Osteocyte (in vitro differentiated cells): ENCODE results near the gene C15orf39. TPM values are rescaled to one million over a fixed set of nuclear protein-coding genes. Genes with fewer than 3 reads are reported as not detected.
"Not testable (repeated sequence)": the region's sequence is repeated elsewhere in the genome, so short reads cannot be mapped to it uniquely, and the experiment has no call there.

Experiments used
- DNase-seq: peaks from one replicate; pipeline ENCODE4 v3.0.0; 2021; ENCODE audit warnings: mixed read lengths; ENCODE audit not compliant: unreplicated experiment; ENCODE audit errors: extremely low spot score
- H3K27ac Mint-ChIP-seq: one replicate; pipeline ENCODE4 v1.8.0; 2021; ENCODE audit warnings: mild to moderate bottlenecking, mixed read lengths; ENCODE audit not compliant: unreplicated experiment
- H3K27me3 Mint-ChIP-seq: one replicate; pipeline ENCODE4 v1.8.0; 2021; ENCODE audit warnings: mixed read lengths; ENCODE audit not compliant: unreplicated experiment
- H3K36me3 Mint-ChIP-seq: one replicate; pipeline ENCODE4 v1.8.0; 2021; ENCODE audit warnings: mixed read lengths; ENCODE audit not compliant: unreplicated experiment
- H3K4me1 Mint-ChIP-seq: one replicate; pipeline ENCODE4 v1.8.0; 2021; ENCODE audit warnings: mixed read lengths; ENCODE audit not compliant: unreplicated experiment
- H3K4me3 Mint-ChIP-seq: one replicate; pipeline ENCODE4 v1.8.0; 2021; ENCODE audit warnings: mild to moderate bottlenecking, moderate library complexity, mixed read lengths; ENCODE audit not compliant: unreplicated experiment
- H3K9me3 Mint-ChIP-seq: one replicate; pipeline ENCODE4 v1.8.0; 2021; ENCODE audit warnings: mixed read lengths; ENCODE audit not compliant: unreplicated experiment
- total RNA-seq: library from RNA; stranded (reverse); gene quantifications from 2 replicates; pipeline ENCODE4 v1.2.1, GENCODE V29; 2021
- TF ChIP-seq, protein P1 (sequence below): fragments of 200-600 bp; sonication (generic); IDR thresholded peaks from 2 replicates; pipeline ENCODE4 v1.5.0; 2021; ENCODE audit warnings: antibody characterized with exemption, mild to moderate bottlenecking, moderate library complexity

Gene C15orf39
- total RNA-seq, 1 donor from 2014 or later = 19.4 TPM

DNA sequence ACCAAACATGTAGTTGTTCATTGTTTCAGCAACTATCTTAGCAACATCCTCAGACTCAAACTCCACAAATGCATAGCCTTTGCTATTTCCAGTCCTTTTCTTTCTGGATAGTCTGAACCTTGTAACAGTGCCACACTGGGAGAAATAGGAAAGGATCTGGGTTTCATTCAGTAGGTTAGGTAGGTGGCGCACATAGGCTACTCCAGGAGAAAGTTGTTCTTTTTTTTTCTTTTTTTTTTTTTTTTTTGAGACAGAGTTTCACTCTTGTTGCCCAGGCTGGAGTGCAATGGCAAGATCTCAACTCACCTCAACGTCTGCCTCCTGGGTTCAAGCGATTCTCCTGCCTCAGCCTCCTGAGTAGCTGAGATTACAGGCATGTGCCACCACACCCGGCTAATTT is 50.6 kb downstream of the C15orf39 start:
- peaks cover 55% of the 10 kb centered on the region for H3K27me3 Mint-ChIP-seq
- not testable (repeated sequence) for H3K9me3 Mint-ChIP-seq, H3K36me3 Mint-ChIP-seq, H3K4me1 Mint-ChIP-seq, H3K4me3 Mint-ChIP-seq, DNase-seq, H3K27ac Mint-ChIP-seq
- TF ChIP-seq, protein P1, sequence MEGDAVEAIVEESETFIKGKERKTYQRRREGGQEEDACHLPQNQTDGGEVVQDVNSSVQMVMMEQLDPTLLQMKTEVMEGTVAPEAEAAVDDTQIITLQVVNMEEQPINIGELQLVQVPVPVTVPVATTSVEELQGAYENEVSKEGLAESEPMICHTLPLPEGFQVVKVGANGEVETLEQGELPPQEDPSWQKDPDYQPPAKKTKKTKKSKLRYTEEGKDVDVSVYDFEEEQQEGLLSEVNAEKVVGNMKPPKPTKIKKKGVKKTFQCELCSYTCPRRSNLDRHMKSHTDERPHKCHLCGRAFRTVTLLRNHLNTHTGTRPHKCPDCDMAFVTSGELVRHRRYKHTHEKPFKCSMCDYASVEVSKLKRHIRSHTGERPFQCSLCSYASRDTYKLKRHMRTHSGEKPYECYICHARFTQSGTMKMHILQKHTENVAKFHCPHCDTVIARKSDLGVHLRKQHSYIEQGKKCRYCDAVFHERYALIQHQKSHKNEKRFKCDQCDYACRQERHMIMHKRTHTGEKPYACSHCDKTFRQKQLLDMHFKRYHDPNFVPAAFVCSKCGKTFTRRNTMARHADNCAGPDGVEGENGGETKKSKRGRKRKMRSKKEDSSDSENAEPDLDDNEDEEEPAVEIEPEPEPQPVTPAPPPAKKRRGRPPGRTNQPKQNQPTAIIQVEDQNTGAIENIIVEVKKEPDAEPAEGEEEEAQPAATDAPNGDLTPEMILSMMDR = peak; percentile 9

DNA sequence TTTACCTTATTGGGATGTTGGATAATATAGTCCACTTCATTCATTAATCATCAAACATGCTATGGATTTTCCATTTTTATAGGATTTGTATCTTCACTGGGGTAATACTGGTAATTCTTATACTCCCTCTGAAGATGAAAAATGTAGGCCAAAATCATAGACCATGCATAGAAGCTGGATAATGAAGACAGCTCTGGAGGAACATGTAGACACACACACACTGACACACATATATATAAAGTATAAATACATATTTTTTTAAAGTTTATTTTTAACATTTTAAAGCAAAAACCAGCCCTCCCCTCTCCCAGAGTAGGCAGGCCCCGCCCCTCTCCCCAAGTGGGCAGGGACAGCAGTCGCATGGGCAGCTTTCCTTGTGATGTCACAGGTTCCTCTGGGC is 56.4 kb downstream of the C15orf39 start, which contains the start of gene GOLGA6C:
Gene GOLGA6C, plus strand, starts transcription at position 301 of the 400 bp plus-strand sequence. CDS start 265 bp downstream, outside the sequence.
- not testable (repeated sequence) for H3K4me1 Mint-ChIP-seq, H3K27ac Mint-ChIP-seq, H3K27me3 Mint-ChIP-seq, DNase-seq, H3K9me3 Mint-ChIP-seq, H3K4me3 Mint-ChIP-seq, H3K36me3 Mint-ChIP-seq

DNA sequence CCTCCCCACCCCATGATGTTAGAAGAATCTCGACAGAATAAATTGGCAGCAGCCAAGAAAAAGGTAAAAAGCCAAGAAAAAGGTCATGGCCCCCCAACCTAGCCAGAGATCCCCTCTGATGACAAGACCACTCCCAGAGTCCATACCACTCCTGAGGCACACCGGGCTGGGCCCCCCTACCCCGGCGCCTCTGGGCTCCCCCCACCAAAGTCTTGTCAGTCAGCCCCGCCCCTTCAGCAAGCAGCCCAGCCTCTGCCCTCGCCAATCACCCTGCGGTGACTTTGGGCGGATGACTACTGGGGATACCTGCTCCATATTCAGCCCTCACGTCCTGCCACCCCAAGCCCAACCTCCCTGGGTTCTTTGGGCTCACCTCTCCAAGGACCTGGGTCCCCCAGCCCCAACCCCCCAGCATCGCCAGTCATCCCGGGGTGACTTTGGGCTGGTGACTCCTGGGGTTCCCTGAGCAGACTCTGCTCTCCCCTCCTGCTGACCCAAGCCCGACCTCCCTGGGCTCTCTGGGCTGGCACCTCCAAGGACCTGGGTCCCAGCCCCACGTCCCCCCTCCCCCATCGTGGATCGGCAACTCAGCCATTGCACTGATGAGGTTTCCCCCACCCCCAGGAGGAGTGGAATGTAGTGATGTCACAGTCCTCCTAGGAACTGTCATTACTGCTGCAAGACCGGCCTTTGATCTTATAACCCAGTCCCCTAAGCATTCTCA is 57.1 kb downstream of the C15orf39 start:
- H3K27ac Mint-ChIP-seq = not testable (repeated sequence)

DNA sequence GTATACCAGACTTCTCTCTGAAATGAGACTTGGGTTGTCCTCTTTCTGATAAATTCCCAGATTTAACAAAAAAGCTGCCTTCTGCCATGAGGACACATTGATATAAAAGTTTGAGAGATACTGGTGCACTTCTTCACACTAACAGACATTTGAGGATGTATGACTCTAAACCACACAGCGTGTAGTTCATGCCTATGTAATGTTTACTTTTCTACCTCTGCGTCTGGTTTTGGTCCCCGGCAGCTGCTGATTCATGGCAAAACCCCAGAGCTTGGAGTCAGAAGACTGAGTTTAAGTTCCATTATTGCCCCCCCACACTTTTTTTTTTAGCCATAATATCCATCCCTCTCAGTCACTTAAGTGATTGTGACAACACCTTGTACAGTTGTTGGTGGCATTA is 58.2 kb downstream of the C15orf39 start:
- not testable (repeated sequence) for H3K4me1 Mint-ChIP-seq, DNase-seq, H3K27ac Mint-ChIP-seq, H3K27me3 Mint-ChIP-seq, H3K36me3 Mint-ChIP-seq, H3K4me3 Mint-ChIP-seq, H3K9me3 Mint-ChIP-seq

More for the DNA sequence above, 57.1 kb downstream of the C15orf39 start:
- DNase-seq = peak; percentile 78
- not testable (repeated sequence) for H3K4me3 Mint-ChIP-seq, H3K36me3 Mint-ChIP-seq, H3K27me3 Mint-ChIP-seq, H3K9me3 Mint-ChIP-seq, H3K4me1 Mint-ChIP-seq

Other genes starting within 250 kb of the C15orf39 start
- gene RPP25, start 245.1 kb upstream of the C15orf39 start, total RNA-seq = 19.8 and 20.1 TPM in 2 replicates
- gene SCAMP5, start 206.3 kb upstream of the C15orf39 start, total RNA-seq = 23.5 and 24.1 TPM in 2 replicates
- 11.9 and 12.7 TPM in 2 replicates for gene PPCDC, start 178.3 kb upstream of the C15orf39 start, total RNA-seq
- not detected in 2 replicates for gene GOLGA6C, start 56.5 kb downstream of the C15orf39 start, total RNA-seq
- gene GOLGA6D, start 81.0 kb downstream of the C15orf39 start, total RNA-seq = not detected in 2 replicates
- gene COMMD4, start 134.2 kb downstream of the C15orf39 start, total RNA-seq = 96.6 and 99.0 TPM in 2 replicates
- gene NEIL1, start 145.2 kb downstream of the C15orf39 start, total RNA-seq = 30.0 and 34.0 TPM in 2 replicates
- 174 and 219 TPM in 2 replicates for gene MAN2C1, start 166.7 kb downstream of the C15orf39 start, total RNA-seq
- 65.2 and 65.4 TPM in 2 replicates for gene SIN3A, start 249.8 kb downstream of the C15orf39 start, total RNA-seq